T-helper 1 cell (primary cell): ENCODE measurements around the gene PCDHGB6.
"Not testable (repeated sequence)": the region's sequence is repeated elsewhere in the genome, so short reads cannot be mapped to it uniquely, and the experiment has no call there.

Experiments
- DNase-seq, 5 donors: peaks; one replicate each; pipeline ENCODE4 v3.0.0-alpha.2; 2012 to 2020
- total RNA-seq, 4 donors: gene quantifications; one replicate each; lab custom pipeline; 2026; lab: John Stamatoyannopoulos, UW

The PCDHGB6 gene
- 0 to 0.93 (median 0.47) reads per million in 4 donors for total RNA-seq

DNA sequence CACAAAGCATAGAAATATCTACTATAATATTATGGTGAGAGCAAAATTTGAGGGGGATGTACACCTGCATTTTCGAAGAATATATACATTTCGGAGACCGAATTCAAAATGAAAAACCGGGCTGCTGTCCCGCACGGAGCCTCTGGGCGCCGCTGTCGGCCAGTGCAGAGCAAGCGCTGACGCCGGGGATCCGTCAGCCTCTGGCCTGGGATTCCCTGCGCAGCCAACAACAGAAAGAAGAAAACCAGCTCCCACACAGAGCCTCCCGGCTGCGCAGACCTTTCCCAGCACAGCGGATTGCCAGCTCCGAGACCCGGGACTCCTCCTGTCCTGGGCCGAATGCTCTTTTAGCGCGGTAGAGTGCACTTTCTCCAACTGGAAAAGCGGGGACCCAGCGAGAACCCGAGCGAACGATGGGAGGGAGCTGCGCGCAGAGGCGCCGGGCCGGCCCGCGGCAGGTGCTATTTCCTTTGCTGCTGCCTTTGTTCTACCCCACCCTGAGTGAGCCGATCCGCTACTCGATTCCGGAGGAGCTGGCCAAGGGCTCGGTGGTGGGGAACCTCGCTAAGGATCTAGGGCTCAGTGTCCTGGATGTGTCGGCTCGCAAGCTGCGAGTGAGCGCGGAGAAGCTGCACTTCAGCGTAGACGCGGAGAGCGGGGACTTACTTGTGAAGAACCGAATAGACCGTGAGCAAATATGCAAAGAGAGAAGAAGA is at the start of gene PCDHGB6:
PCDHGB6 (plus strand) TSS at position 232 of the 716 bp plus-strand sequence; CDS start at position 414, 182 bp downstream.
- peak in 2 of 5 donors; percentile 23 to 25 for DNase-seq

DNA sequence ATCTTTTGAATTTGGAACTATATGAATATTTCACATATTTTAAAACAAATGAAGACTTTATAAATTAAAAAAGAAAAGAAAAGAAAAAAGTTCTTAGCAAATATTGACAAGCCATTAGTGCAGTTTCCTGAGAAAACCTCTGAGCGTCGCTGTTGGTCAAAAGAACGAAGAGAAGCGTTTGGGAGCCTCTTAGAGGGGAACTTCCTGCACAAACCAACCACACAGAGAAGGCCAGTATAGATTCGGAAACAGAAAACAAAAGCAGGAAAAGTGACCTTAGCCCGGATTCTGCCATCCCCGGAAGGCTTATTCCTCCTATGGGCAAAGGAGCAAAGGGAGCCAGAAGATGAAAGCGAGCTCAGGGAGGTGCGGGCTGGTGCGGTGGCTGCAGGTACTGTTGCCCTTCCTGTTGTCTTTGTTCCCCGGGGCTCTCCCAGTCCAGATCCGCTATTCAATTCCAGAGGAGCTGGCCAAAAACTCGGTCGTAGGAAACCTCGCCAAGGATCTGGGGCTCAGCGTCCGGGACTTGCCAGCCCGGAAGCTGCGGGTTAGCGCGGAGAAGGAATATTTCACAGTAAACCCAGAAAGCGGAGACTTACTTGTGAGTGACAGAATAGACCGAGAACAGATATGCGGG is 47.9 kb upstream of the PCDHGB6 start, which contains the start of gene PCDHGB2:
PCDHGB2 (plus strand) TSS at position 205 of the 637 bp plus-strand sequence; CDS start at position 347, 142 bp downstream.
- peak in 1 of 5 donors; percentile 7 for DNase-seq

DNA sequence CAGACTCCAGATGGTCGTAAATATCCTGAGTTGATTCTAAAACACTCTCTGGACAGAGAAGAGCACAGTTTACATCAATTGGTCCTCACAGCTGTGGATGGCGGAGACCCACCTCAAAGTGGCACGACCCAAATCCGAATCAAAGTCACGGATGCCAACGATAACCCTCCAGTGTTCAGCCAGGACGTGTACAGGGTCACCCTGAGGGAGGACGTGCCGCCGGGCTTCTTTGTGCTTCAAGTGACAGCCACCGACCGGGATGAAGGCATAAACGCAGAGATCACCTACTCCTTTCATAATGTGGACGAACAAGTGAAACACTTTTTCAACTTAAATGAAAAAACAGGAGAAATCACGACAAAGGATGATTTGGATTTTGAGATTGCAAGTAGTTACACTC is 47.1 kb upstream of the PCDHGB6 start:
- no peak for DNase-seq

DNA sequence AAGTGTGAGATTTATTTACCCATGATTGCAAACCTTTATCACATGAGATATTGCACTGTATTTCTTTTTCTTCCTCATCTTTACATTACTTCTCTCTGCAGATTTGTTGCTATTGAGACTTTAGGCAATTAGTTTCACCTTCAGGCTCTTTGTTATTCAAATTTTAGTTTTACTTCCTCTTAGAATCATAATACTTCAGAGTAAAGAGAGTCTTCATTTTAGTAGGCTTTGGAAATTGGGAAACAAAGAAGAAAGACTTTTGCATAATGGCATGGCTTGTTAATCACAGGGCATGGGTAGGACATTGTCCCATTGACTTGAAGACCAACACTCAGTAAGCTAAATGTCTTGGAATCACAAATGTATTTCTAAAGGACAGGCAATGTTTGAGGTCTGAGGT is 45.1 kb upstream of the PCDHGB6 start:
- DNase-seq, result no peak

DNA sequence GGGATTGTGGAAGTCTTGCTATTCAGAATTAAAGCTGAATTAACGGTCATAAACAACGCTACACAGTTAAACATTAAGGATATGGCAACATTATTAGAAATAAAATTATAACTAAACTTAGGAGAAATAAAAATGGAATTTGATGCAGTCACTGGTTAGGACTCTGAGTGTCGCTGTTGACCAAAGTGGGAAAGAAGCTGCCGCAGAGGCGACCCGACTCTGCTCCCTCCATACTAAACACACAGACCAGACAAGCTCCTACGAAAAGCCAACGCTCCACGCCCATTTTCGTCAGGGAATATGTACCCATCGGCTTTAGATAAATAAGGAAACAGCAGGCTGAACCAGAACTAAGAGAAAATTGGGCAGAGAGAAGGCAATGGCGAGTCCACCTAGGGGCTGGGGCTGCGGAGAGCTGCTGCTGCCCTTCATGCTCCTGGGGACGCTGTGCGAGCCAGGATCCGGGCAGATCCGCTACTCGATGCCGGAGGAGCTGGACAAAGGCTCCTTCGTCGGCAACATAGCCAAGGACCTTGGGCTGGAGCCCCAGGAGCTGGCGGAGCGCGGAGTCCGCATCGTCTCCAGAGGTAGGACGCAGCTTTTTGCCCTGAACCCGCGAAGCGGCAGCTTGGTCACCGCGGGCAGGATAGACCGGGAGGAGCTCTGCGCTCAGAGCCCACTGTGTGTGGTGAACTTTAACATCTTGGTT is 43.7 kb upstream of the PCDHGB6 start, which contains the start of gene PCDHGA5:
PCDHGA5 (plus strand) TSS at position 211 of the 709 bp plus-strand sequence; CDS start at position 380, 169 bp downstream.
- DNase-seq, result no peak

DNA sequence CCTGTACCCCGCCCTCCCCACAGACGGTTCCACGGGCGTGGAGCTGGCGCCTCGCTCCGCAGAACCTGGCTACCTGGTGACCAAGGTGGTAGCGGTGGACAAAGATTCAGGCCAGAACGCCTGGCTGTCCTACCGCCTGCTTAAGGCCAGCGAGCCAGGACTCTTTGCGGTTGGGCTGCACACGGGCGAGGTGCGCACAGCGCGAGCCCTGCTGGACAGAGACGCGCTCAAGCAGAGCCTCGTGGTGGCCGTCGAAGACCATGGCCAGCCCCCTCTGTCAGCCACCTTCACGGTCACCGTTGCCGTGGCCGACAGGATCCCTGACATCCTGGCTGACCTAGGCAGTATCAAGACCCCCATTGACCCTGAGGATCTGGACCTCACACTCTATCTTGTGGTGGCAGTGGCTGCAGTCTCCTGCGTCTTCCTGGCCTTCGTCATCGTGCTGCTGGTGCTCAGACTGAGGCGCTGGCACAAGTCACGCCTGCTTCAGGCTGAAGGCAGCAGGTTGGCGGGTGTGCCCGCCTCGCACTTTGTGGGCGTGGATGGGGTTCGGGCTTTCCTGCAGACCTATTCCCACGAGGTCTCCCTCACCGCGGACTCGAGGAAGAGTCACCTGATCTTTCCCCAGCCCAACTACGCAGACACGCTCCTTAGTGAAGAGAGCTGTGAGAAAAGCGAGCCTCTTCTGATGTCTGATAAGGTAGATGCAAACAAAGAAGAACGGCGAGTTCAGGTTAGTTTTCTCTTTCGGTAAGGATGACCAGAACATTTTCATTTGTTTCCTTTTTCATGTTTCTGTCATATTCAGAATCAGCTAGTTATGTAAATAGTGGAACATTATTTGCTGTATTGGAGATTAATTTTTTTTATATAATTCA is 41.6 kb upstream of the PCDHGB6 start:
- DNase-seq, result no peak

DNA sequence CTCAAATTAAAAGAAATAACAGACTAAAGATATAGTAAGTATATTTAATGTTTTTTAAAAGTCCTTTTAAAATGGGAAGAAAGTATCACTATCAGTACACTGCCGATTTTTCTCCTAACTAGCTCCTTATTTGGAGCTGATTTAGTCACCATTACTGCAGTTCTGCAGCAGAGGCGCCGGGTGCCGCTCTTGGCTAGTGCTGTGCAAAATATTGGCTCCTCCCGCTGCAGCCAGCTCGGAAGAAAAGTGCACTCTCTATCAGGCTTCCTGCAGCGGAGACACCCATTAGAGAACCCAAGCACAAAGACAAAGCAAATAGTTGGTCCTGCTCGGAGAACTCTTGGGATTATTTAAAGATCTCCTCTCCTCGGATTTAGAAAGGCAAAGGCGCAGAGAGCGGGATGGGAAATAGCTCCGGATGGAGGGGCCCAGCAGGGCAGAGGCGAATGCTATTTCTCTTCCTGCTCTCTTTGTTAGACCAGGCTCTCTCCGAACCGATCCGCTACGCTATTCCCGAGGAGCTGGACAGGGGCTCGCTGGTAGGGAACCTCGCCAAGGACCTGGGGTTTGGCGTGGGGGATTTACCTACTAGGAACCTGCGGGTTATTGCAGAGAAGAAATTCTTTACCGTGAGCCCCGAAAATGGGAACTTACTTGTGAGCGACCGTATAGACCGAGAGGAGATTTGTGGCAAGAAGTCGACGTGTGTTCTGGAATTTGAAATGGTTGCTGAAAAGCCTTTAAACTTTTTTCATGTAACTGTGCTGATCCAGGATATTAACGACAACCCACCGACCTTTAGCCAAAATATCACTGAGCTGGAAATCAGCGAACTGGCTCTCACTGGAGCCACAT is 37.6 kb upstream of the PCDHGB6 start, which contains the start of gene PCDHGB3:
PCDHGB3 (plus strand) TSS at position 249 of the 855 bp plus-strand sequence; CDS start at position 402, 153 bp downstream.
- peak in 3 of 5 donors; percentile 18 to 29 (median 21) for DNase-seq

DNA sequence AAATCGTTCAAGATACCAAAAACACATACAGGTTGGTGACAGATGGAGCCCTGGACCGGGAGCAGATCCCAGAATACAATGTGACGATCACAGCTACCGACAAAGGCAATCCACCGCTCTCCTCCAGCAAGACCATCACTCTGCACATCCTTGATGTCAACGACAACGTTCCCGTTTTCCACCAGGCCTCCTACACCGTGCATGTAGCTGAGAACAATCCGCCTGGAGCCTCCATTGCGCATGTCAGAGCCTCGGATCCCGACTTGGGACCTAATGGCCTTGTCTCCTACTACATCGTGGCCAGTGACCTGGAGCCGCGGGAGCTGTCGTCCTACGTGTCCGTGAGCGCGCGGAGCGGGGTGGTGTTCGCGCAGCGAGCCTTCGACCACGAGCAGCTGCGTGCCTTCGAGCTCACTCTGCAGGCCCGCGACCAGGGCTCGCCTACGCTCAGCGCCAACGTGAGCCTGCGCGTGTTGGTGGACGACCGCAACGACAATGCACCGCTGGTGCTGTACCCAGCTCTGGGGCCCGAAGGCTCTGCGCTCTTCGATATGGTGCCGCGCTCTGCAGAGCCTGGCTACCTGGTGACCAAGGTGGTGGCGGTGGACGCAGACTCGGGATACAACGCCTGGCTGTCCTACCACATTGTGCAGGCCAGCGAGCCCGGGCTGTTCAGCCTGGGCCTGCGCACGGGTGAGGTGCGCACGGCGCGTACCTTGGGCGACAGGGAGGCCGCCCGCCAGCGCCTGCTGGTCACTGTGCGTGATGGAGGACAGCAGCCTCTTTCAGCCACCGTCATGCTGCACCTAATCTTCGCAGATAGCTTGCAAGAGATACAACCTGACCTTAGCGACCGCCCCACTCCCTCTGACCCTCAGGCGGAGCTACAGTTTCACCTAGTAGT is 36.0 kb upstream of the PCDHGB6 start:
- no peak for DNase-seq

DNA sequence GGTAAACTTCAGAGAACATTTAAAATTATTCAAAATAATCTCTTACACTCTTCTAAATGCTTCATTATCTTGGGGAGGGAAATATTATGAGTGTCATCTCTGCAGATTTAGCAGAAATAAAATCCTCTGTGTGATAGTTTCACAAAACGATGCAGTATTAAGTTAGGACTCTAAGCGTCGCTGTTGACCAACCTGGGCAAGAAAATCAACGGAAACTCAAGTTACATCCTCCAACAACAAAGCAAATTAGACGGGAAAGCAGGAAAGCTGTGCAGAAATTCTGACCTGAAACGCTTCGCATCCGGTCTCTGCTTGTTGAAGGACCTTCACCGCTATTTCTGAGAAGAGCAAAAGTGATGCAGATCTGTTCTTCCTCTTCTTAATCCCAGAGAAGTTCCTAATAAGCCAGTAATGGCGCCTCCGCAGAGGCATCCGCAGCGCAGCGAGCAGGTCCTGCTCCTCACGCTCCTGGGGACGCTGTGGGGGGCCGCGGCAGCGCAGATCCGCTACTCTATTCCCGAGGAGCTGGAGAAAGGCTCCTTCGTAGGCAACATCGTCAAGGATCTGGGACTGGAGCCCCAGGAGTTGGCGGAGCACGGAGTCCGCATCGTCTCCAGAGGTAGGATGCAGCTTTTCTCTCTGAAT is 34.0 kb upstream of the PCDHGB6 start, which contains the start of gene PCDHGA6:
PCDHGA6 (plus strand) TSS at position 219 of the 645 bp plus-strand sequence; CDS start at position 412, 193 bp downstream.
- no peak for DNase-seq

DNA sequence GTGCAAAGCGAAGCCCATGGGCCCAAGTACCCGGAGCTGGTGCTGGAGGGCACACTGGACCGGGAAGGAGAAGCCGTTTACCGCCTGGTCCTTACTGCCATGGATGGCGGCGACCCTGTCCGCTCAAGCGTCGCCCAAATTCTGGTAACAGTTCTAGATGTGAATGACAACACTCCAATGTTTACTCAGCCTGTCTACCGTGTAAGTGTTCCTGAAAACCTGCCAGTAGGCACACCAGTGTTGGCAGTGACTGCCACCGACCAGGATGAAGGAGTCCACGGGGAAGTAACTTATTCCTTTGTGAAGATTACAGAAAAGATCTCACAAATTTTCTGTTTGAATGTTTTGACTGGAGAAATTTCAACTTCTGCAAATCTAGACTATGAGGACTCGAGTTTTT is 33.2 kb upstream of the PCDHGB6 start:
- no peak for DNase-seq

DNA sequence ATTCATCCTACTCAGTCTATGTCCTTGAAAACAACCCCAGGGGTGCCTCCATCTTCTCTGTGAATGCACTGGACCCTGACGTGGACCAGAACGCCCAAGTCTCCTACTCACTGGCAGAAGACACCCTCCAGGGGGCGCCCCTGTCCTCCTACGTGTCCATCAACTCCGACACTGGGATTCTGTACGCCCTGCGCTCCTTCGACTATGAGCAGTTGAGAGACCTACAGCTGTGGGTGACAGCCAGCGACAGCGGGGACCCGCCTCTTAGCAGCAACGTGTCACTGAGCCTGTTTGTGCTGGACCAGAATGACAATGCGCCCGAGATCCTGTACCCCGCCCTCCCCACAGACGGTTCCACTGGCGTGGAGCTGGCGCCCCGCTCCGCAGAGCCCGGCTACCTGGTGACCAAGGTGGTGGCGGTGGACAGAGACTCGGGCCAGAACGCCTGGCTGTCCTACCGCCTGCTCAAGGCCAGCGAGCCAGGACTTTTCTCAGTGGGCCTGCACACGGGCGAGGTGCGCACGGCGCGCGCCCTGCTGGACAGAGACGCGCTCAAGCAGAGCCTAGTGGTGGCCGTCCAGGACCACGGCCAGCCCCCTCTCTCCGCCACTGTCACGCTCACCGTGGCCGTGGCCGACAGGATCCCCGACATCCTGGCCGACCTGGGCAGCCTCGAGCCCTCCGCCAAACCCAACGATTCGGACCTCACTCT is 32.2 kb upstream of the PCDHGB6 start:
- not testable (repeated sequence) for DNase-seq

DNA sequence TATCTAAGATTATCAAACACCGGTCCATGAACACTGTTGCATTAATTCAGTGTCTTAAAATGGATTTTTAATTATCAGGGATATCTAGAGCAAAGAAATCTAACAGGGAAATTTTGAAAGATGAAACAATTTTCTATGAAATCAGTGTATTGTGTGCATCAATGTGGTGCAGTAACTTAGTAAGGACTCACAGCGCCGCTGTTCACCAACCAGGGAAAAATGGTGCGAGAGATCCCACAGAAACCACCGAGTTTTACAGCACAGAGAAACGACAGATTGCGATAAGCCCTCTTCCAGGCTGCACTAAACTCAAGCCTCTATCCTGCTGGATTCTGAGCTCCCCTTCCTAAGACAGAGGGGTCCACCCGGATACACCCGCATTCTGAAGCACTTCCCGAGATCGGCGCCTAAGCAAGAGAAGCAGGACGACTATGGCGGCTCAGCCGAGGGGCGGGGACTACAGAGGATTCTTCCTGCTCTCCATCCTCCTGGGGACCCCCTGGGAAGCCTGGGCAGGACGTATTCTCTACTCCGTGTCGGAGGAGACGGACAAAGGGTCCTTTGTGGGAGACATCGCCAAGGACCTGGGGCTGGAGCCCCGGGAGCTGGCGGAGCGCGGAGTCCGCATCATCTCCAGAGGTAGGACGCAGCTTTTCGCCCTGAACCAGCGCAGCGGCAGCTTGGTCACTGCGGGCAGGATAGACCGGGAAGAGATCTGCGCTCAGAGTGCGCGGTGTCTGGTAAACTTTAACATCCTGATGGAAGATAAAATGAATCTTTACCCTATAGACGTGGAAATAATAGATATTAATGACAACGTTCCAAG is 25.1 kb upstream of the PCDHGB6 start, which contains the start of gene PCDHGA7:
PCDHGA7 (plus strand) TSS at position 274 of the 826 bp plus-strand sequence; CDS start at position 432, 158 bp downstream.
- DNase-seq, result no peak

DNA sequence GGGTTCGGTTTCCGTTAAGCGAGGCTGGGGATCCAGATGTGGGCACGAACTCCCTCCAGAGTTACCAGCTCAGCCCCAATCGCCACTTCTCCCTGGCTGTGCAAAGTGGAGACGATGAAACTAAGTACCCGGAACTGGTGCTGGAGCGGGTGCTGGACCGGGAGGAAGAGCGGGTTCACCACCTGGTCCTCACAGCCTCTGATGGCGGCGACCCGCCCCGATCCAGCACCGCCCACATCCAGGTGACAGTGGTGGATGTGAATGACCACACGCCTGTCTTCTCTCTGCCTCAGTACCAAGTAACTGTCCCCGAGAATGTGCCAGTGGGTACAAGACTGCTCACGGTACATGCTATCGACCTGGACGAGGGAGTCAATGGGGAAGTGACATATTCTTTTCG is 24.5 kb upstream of the PCDHGB6 start:
- DNase-seq, result no peak

DNA sequence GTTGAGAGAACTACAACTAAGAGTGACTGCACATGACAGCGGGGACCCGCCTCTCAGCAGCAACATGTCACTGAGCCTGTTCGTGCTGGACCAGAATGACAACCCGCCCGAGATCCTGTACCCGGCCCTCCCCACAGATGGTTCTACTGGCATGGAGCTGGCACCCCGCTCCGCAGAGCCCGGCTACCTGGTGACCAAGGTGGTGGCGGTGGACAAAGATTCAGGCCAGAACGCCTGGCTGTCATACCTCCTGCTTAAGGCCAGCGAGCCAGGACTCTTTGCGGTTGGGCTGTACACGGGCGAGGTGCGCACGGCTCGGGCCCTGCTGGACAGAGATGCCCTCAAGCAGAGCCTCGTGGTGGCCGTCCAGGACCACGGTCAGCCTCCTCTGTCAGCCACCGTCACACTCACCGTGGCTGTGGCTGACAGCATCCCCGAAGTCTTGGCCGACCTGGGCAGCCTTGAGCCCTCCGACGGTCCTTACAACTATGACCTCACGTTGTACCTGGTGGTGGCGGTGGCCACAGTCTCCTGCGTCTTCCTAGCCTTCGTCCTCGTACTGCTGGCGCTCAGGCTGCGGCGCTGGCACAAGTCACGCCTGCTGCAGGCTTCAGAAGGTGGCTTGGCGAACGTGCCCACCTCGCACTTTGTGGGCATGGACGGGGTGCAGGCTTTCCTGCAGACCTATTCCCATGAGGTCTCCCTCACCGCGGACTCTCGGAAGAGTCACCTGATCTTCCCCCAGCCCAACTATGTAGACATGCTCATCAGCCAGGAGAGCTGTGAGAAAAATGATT is 23.2 kb upstream of the PCDHGB6 start:
- DNase-seq, result no peak

DNA sequence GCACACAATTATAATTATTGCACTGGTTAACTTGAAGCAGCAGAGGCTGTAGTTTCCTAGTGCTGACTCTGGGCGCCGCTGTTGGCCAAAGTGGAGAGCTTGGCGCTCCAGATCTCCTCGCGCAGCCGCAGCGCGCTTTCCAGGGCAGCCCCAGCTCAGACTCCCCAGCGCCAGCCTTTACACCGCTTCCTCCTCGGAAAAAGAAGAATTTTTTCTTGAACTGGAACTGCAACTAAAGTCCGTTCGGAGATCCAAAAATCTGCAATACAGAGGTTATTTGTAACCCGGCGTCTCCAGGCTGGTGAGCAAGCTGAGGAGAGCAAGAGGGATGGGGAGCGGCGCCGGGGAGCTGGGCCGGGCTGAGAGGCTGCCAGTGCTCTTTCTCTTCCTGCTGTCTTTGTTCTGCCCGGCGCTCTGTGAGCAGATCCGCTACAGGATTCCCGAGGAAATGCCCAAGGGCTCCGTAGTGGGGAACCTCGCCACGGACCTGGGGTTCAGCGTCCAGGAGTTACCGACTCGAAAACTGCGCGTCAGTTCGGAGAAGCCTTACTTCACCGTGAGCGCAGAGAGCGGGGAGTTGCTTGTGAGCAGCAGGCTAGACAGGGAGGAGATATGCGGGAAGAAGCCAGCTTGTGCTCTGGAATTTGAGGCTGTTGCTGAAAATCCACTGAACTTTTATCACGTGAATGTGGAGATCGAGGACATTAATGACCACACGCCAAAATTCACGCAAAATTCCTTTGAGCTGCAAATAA is 20.1 kb upstream of the PCDHGB6 start, which contains the start of gene PCDHGB4:
PCDHGB4 (plus strand) TSS at position 142 of the 755 bp plus-strand sequence; CDS start at position 329, 187 bp downstream.
- not testable (repeated sequence) for DNase-seq

DNA sequence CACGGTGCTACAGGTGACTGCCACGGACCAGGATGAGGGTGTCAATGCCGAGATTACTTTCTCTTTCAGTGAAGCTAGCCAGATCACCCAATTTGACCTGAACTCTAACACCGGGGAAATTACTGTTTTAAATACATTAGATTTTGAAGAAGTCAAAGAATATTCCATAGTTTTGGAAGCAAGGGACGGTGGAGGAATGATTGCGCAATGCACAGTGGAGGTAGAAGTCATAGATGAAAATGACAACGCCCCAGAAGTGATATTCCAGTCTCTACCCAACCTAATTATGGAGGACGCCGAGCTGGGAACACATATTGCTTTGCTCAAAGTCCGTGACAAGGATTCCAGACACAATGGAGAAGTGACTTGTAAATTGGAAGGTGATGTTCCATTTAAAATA is 19.2 kb upstream of the PCDHGB6 start:
- DNase-seq, result no peak
